ENCODE measurements around the gene ARRB1. TPM values are rescaled to one million over a fixed set of nuclear protein-coding genes. Genes with fewer than 3 reads are reported as not detected.

ARRB1 gene
- total RNA-seq, 1 experiment from 2014 or later, result 24.2 TPM

DNA sequence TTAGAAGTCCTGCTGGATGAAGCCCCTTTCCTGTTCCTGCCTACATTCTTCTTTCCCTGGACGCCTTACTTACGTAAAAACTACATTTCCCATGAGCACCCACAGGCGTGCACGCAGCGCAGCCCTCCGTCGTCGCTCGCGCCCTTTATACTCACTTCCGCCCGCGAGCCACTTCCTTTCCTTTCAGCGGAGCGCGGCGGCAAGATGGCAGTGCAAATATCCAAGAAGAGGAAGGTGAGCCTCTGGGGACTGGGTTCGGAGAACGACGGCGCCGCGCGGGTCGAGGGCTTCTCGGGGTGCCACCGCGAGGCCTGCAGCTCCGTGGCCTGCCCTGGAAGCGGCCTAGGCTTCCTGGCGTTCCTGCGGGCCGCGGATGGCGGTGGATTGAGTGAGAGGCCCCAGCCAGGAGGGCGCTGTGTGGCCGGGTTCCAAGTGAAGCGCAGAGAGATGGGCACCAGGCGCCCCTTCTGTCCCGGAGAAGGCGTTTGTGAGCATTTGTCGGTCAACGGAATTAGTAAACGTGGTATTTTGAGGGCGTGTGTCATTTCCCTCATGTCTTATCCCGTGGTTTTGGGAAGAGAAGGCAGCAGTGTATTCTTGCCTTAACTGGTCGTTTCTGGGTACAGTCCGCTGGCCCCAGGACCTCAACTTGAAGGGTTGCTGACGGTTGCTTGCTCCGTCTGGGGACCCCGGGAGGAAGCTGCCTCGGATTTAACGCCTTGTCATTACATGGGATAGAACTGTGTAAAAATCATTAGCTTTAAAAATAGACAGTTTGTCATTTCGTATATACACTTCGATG is 48.1 kb upstream of the ARRB1 start, which contains the start of gene RPS3 (continued):
- TF ChIP-seq, protein P1, sequence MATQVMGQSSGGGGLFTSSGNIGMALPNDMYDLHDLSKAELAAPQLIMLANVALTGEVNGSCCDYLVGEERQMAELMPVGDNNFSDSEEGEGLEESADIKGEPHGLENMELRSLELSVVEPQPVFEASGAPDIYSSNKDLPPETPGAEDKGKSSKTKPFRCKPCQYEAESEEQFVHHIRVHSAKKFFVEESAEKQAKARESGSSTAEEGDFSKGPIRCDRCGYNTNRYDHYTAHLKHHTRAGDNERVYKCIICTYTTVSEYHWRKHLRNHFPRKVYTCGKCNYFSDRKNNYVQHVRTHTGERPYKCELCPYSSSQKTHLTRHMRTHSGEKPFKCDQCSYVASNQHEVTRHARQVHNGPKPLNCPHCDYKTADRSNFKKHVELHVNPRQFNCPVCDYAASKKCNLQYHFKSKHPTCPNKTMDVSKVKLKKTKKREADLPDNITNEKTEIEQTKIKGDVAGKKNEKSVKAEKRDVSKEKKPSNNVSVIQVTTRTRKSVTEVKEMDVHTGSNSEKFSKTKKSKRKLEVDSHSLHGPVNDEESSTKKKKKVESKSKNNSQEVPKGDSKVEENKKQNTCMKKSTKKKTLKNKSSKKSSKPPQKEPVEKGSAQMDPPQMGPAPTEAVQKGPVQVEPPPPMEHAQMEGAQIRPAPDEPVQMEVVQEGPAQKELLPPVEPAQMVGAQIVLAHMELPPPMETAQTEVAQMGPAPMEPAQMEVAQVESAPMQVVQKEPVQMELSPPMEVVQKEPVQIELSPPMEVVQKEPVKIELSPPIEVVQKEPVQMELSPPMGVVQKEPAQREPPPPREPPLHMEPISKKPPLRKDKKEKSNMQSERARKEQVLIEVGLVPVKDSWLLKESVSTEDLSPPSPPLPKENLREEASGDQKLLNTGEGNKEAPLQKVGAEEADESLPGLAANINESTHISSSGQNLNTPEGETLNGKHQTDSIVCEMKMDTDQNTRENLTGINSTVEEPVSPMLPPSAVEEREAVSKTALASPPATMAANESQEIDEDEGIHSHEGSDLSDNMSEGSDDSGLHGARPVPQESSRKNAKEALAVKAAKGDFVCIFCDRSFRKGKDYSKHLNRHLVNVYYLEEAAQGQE (IDR thresholded peaks at IDR 0.05; ENCODE audit: low read depth), result no peak
- TF ChIP-seq MAX (IDR thresholded peaks at IDR 0.05), result peak; percentile 95
- peak; percentile 98 for TF ChIP-seq POLR2A (IDR thresholded peaks at IDR 0.05; ENCODE audit: borderline replicate concordance, extremely low read depth, insufficient read depth, insufficient read length)
- peak; percentile 75 for TF ChIP-seq SP1 (IDR thresholded peaks at IDR 0.05; ENCODE audit: low read depth)
- TF ChIP-seq EGR1 (IDR thresholded peaks at IDR 0.05; ENCODE audit: low read depth), result no peak; the same call in 1 of the 2 replicates
- TF ChIP-seq SRF (IDR thresholded peaks at IDR 0.05; ENCODE audit: low read depth), result peak; percentile 92
- TF ChIP-seq CBX3 (IDR thresholded peaks at IDR 0.05; ENCODE audit: low read depth), result no peak
- peak; percentile 99 for TF ChIP-seq POLR2AphosphoS5 (IDR thresholded peaks at IDR 0.05; ENCODE audit: low read depth, low read length)
- no peak for TF ChIP-seq EZH2phosphoT487 (IDR thresholded peaks at IDR 0.05; ENCODE audit: borderline replicate concordance)
- TF ChIP-seq JUND (IDR thresholded peaks at IDR 0.05), result no peak; the same call in 1 of the 2 replicates
- TF ChIP-seq EZH2 (IDR thresholded peaks at IDR 0.05), result no peak
- peak; percentile 92 for TF ChIP-seq YY1 (IDR thresholded peaks at IDR 0.05; ENCODE audit: extremely low read depth, insufficient replicate concordance, low read depth, low read length)
- peak; percentile 81 for TF ChIP-seq SIN3A (IDR thresholded peaks at IDR 0.05; ENCODE audit: low read depth)
- TF ChIP-seq ATF3 (IDR thresholded peaks at IDR 0.05), result no peak
